CD14-positive monocyte (primary cell): Measurements from ENCODE around the gene CXCR6. TPM values are rescaled to one million over a fixed set of nuclear protein-coding genes. Genes with fewer than 3 reads are reported as not detected.

ENCODE experiments used
- DNase-seq, 3 donors: peaks; one replicate each; pipeline ENCODE4 v3.0.0-alpha.2; 2011 to 2022
- H2AFZ ChIP-seq: 2 replicates; pipeline ENCODE4 v1.6.0; 2012; ENCODE audit warnings: mild to moderate bottlenecking, low read depth, low read length, inconsistent platforms; ENCODE audit not compliant: insufficient read depth, poor library complexity, severe bottlenecking
- H3K27ac ChIP-seq, 2 donors: 1 replicate in 1 of 2; 2 replicates in 1 of 2; pipeline ENCODE4 v1.5.1; 2012 to 2013; ENCODE audit warnings: low read length in 2 of 2, control low read depth in 1 of 2, inconsistent platforms in 1 of 2, low read depth in 1 of 2, mild to moderate bottlenecking in 1 of 2
- H3K27me3 ChIP-seq, 2 donors: one replicate each; pipeline versions ENCODE4 v1.6.0 to v1.6.1; 2011 to 2013; ENCODE audit warnings: low read length in 2 of 2; ENCODE audit not compliant: control insufficient read depth in 2 of 2, insufficient read depth in 2 of 2
- H3K36me3 ChIP-seq, 2 donors: replicated peaks in 1 of 2; 1 replicate in 1 of 2; 2 replicates in 1 of 2; pipeline versions ENCODE4 v1.5.1 to v1.6.1; 2012 to 2013; ENCODE audit warnings: low read length in 2 of 2, control low read depth in 1 of 2, inconsistent platforms in 1 of 2, mild to moderate bottlenecking in 1 of 2; ENCODE audit not compliant: insufficient read depth in 2 of 2, control insufficient read depth in 1 of 2
- H3K4me1 ChIP-seq, 2 donors: 1 replicate in 1 of 2; 2 replicates in 1 of 2; pipeline versions ENCODE4 v1.5.1 to v1.6.1; 2012 to 2013; ENCODE audit warnings: low read length in 2 of 2, control low read depth in 1 of 2, inconsistent platforms in 1 of 2, mild to moderate bottlenecking in 1 of 2, moderate library complexity in 1 of 2; ENCODE audit not compliant: insufficient read depth in 2 of 2, control insufficient read depth in 1 of 2
- H3K4me2 ChIP-seq: replicated peaks from 2 replicates; pipeline ENCODE3; 2012; ENCODE audit warnings: low read length, moderate library complexity, mild to moderate bottlenecking; ENCODE audit not compliant: poor library complexity, severe bottlenecking; ENCODE audit errors: extremely low read depth
- H3K4me3 ChIP-seq, 3 experiments: fragments of 200-600 bp in 1 of 3; sonication (generic) in 1 of 3; replicated peaks in 1 of 3; 1 replicate in 2 of 3; 2 replicates in 1 of 3; pipeline ENCODE4 v1.5.1; 2011 to 2013; ENCODE audit warnings: low read length in 3 of 3, mild to moderate bottlenecking in 3 of 3, control low read depth in 2 of 3, low read depth in 2 of 3, inconsistent platforms in 1 of 3, moderate library complexity in 1 of 3
- H3K79me2 ChIP-seq: 2 replicates; pipeline ENCODE4 v1.6.0; 2012; ENCODE audit warnings: mild to moderate bottlenecking, control low read depth, inconsistent platforms, low read length, moderate library complexity; ENCODE audit not compliant: insufficient read depth
- H3K9ac ChIP-seq: 2 replicates; pipeline ENCODE4 v1.6.0; 2017; ENCODE audit warnings: low read length, mild to moderate bottlenecking; ENCODE audit not compliant: insufficient read depth, poor library complexity, severe bottlenecking
- H3K9me3 ChIP-seq, 2 donors: replicated peaks in 1 of 2; 1 replicate in 1 of 2; 2 replicates in 1 of 2; pipeline versions ENCODE4 v1.5.1 to v1.6.1; 2012 to 2013; ENCODE audit warnings: low read length in 2 of 2, control low read depth in 1 of 2; ENCODE audit not compliant: control insufficient read depth in 1 of 2, insufficient read depth in 1 of 2
- H4K20me1 ChIP-seq: 2 replicates; pipeline ENCODE4 v1.6.0; 2012; ENCODE audit warnings: mild to moderate bottlenecking, low read length, control low read depth, moderate library complexity; ENCODE audit not compliant: insufficient read depth
- H3K27ac Mint-ChIP-seq, 7 donors: one replicate each; pipeline ENCODE4 v1.8.0; 2020; ENCODE audit warnings: mild to moderate bottlenecking in 7 of 7, mixed read lengths in 7 of 7, moderate library complexity in 6 of 7, inconsistent platforms in 2 of 7
- H3K27me3 Mint-ChIP-seq, 3 donors: one replicate each; pipeline ENCODE4 v1.8.0; 2021 to 2022; ENCODE audit warnings: low read depth in 3 of 3, mild to moderate bottlenecking in 3 of 3, mixed read lengths in 3 of 3, moderate library complexity in 3 of 3, inconsistent platforms in 1 of 3
- H3K36me3 Mint-ChIP-seq, 2 donors: one replicate each; pipeline ENCODE4 v1.8.0; 2020; ENCODE audit warnings: mixed read lengths in 2 of 2, inconsistent platforms in 1 of 2, mild to moderate bottlenecking in 1 of 2
- H3K4me1 Mint-ChIP-seq: one replicate; pipeline ENCODE4 v1.8.0; 2020; ENCODE audit warnings: mild to moderate bottlenecking, mixed read lengths
- H3K4me3 Mint-ChIP-seq, 2 donors: one replicate each; pipeline ENCODE4 v1.8.0; 2020; ENCODE audit warnings: mild to moderate bottlenecking in 2 of 2, mixed read lengths in 2 of 2, moderate library complexity in 1 of 2
- H3K9me3 Mint-ChIP-seq, 7 donors: one replicate each; pipeline ENCODE4 v1.8.0; 2020 to 2022; ENCODE audit warnings: mixed read lengths in 7 of 7, mild to moderate bottlenecking in 6 of 7, moderate library complexity in 6 of 7, inconsistent platforms in 2 of 7
- CTCF ChIP-seq: fragments of 200-600 bp; IDR thresholded peaks from one replicate; pipeline ENCODE4 v1.8.0; 2022; ENCODE audit warnings: antibody characterized with exemption, mild to moderate bottlenecking
- WGBS: methylation state at CpG from one replicate; pipeline ENCODE4 v1.1.5; 2013; ENCODE audit warnings: missing lambda C conversion rate; ENCODE audit not compliant: insufficient coverage; 5-methylcytosine and 5-hydroxymethylcytosine counted together
- intact Hi-C, 2 donors: fragments of 100-400 bp; cut with micrococcal nuclease; formaldehyde crosslinking; loops; one replicate each; pipeline versions ENCODE4 v1.15.0 to v1.15.1; 2023
- polyA plus RNA-seq, 3 donors: library from polyadenylated mRNA; depleted of rRNA in 1 of 3; unstranded in 2 of 3; stranded (reverse) in 1 of 3; fragments of 300-500 nt in 2 of 3; fragments of >200 nt in 1 of 3; fragmentation: Illumina TruSeq in 2 of 3; gene quantifications; 1 replicate in 2 of 3; 2 replicates in 1 of 3; pipeline ENCODE4 v1.2.3, GENCODE V29; 2012 to 2021

The CXCR6 gene
- polyA plus RNA-seq, 3 donors = 0.10 TPM; not detected in 2

DNA sequence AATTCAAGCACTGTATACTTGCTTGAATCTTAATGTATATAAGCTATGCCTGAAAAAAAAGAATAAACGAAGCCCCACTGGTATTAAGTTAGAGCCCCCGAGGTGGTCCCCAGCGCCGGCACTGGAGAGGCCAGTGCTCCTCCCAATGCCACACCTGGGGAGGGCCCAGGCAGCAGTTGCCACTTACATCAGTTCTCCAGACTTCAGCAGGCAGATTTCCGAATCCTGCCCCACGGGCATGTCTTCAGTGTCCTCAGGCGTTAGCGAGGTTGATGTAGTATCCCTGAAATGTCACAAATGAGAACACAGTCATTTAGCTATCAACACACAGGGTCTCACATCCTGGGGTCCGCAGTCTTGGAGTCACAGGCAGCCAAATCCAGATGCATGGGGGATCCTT lies 7.0 kb upstream of the CXCR6 start:
- peaks cover 20% of the 10 kb centered on the region for H3K4me1 Mint-ChIP-seq

GRCh38 chr3:45937206-45938042 lies 5.8 kb upstream of the CXCR6 start:
- Histone ChIP-seq H4K20me1 (peaks cover 3% of the 10 kb centered on the region), H3K36me3 (peaks cover 39 to 65% of the 10 kb centered on the region in 2 donors), H3K4me2 (no peak overlapping the region), H3K27me3 (no peaks in the 10 kb centered on the region), H3K79me2 (no peaks in the 10 kb centered on the region), H3K4me1 (peaks cover 7 to 8% of the 10 kb centered on the region in 2 donors), H3K27ac (no peak overlapping the region), H3K9ac (no peak overlapping the region), H3K4me3 (no peak overlapping the region), H3K9me3 (no peaks in the 10 kb centered on the region), H2AFZ (no peak overlapping the region)
- Mint-ChIP-seq H3K9me3 (no peaks in the 10 kb centered on the region), H3K4me3 (no peak overlapping the region), H3K4me1 (peaks cover 11% of the 10 kb centered on the region), H3K36me3 (peaks cover 62 to 68% of the 10 kb centered on the region in 2 donors), H3K27me3 (no peaks in the 10 kb centered on the region), H3K27ac (no peak overlapping the region)
- no peak for DNase-seq
- intact Hi-C loops = loop anchor here (2.0 to 10.0 kb wide), 5 partner anchors 139 to 507 kb away; no protein-coding TSS in a partner anchor
- no peak for TF ChIP-seq CTCF
- WGBS = 95% methylated on average over 6 of the region's 8 CpGs

More for the DNA sequence above, 7.0 kb upstream of the CXCR6 start:
- no peaks in the 10 kb centered on the region for H3K9me3 ChIP-seq
- no peaks in the 10 kb centered on the region for H3K79me2 ChIP-seq
- H3K36me3 ChIP-seq = peaks cover 44 to 57% of the 10 kb centered on the region in 2 donors
- Mint-ChIP-seq H3K4me3 (no peak overlapping the region), H3K27me3 (no peaks in the 10 kb centered on the region), H3K27ac (peak overlapping the region in 1 of 7 donors; percentile 51), H3K36me3 (peaks cover 66 to 74% of the 10 kb centered on the region in 2 donors), H3K9me3 (no peaks in the 10 kb centered on the region)
- no peak overlapping the region for H2AFZ ChIP-seq
- H3K27ac ChIP-seq = no peak overlapping the region
- WGBS = 85% methylated on average over 4 of the region's 9 CpGs
- H3K4me1 ChIP-seq = peaks cover 15 to 16% of the 10 kb centered on the region in 2 donors
- peaks cover 3% of the 10 kb centered on the region for H4K20me1 ChIP-seq
- intact Hi-C loops = loop anchor here (5.0 to 10.0 kb wide), 3 partner anchors 289 to 509 kb away; no protein-coding TSS in a partner anchor
- H3K27me3 ChIP-seq = no peaks in the 10 kb centered on the region
- H3K4me2 ChIP-seq = no peak overlapping the region
- TF ChIP-seq CTCF = no peak
- no peak overlapping the region for H3K4me3 ChIP-seq
- no peak for DNase-seq
- no peak overlapping the region for H3K9ac ChIP-seq
